Stomach smooth muscle (tissue), 2 donors: ENCODE results near the gene ABCA2.

ENCODE experiments used
- H3K27ac ChIP-seq: one replicate; pipeline ENCODE4 v1.7.0; 2013; ENCODE audit warnings: mild to moderate bottlenecking, low read length, inconsistent platforms
- H3K27me3 ChIP-seq, 2 donors: one replicate each; pipeline ENCODE4 v1.7.0; 2013; ENCODE audit warnings: low read length in 2 of 2; ENCODE audit not compliant: insufficient read depth in 2 of 2, control insufficient read depth in 1 of 2
- H3K36me3 ChIP-seq, 2 donors: one replicate each; pipeline ENCODE4 v1.7.0; 2013; ENCODE audit warnings: low read length in 2 of 2; ENCODE audit not compliant: control insufficient read depth in 2 of 2, insufficient read depth in 2 of 2
- H3K4me1 ChIP-seq: one replicate; pipeline ENCODE4 v1.7.0; 2013; ENCODE audit warnings: low read length; ENCODE audit not compliant: control insufficient read depth, insufficient read depth
- H3K4me3 ChIP-seq, 2 donors: one replicate each; pipeline ENCODE4 v1.7.0; 2013; ENCODE audit warnings: low read length in 2 of 2
- H3K9ac ChIP-seq, 2 donors: one replicate each; pipeline ENCODE4 v1.7.0; 2013; ENCODE audit warnings: low read length in 2 of 2, mild to moderate bottlenecking in 1 of 2
- H3K9me3 ChIP-seq, 2 donors: one replicate each; pipeline ENCODE4 v1.7.0; 2013; ENCODE audit warnings: low read length in 2 of 2; ENCODE audit not compliant: control insufficient read depth in 2 of 2
- donor health status: healthy.
- donor health status: Pancreatic carcinoma.

ABCA2 gene

DNA sequence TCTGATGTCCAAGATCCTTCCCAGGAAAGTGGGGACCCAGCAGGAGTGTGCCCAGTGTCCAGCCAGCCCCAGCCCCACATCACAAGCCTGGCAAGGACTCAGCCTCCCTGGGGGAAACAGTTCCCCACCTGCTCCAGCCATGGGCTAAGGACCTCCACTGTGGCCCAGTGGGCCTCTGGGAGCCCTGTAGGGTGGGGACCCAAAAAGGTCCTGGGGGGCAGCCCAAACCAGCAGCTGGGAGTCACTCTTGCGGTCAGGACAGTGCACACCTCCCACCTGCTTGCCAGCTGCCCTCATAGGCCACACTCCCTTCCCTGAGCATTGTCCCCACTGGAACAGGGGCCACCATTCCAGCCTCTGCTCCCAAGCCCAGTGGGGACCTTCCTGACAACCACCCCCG is 1.7 kb downstream of the ABCA2 start:
- H3K27me3 ChIP-seq = no peaks in the 10 kb centered on the region
- no peaks in the 10 kb centered on the region for H3K36me3 ChIP-seq
- H3K9ac ChIP-seq = no peak overlapping the region
- no peak overlapping the region for H3K27ac ChIP-seq
- no peaks in the 10 kb centered on the region for H3K9me3 ChIP-seq
- H3K4me1 ChIP-seq = peaks cover 33% of the 10 kb centered on the region
- H3K4me3 ChIP-seq = no peak overlapping the region

GRCh38 chr9:137025517-137025966 is 2.5 kb downstream of the ABCA2 start:
- Histone ChIP-seq H3K36me3 (no peaks in the 10 kb centered on the region), H3K27ac (no peak overlapping the region), H3K4me1 (peaks cover 33% of the 10 kb centered on the region), H3K9ac (no peak overlapping the region), H3K4me3 (no peak overlapping the region), H3K27me3 (no peaks in the 10 kb centered on the region), H3K9me3 (no peaks in the 10 kb centered on the region)

DNA sequence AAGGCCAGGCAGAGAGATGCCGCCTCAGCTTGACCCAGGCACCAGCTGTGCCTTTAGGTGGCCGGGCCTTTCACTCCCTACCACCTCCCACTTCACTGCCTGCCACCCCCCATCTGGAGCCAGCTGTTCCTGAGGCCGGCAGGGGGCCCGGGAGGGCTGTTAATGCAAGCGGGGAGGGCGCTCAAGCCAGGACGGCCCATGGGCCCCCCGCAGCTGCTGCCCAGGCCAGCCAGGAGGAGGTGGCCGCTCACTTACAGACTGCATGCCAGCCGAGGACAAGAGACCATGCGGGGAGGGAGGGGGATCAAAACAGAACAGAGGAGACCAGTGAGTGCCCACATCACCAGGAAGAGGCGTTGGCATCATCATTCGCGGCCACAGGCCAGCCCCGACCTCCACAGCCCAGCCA is 4.5 kb downstream of the ABCA2 start:
- Histone ChIP-seq H3K9ac (no peak overlapping the region), H3K36me3 (no peaks in the 10 kb centered on the region), H3K4me3 (no peak overlapping the region), H3K27ac (no peak overlapping the region), H3K4me1 (peaks cover 23% of the 10 kb centered on the region), H3K9me3 (no peaks in the 10 kb centered on the region), H3K27me3 (no peaks in the 10 kb centered on the region)

GRCh38 chr9:137023157-137023556 is 4.9 kb downstream of the ABCA2 start:
- H3K9ac ChIP-seq = no peak overlapping the region

GRCh38 chr9:137022662-137023008 is 5.4 kb downstream of the ABCA2 start:
- H3K9me3 ChIP-seq = no peaks in the 10 kb centered on the region
- H3K27me3 ChIP-seq = no peaks in the 10 kb centered on the region
- H3K4me3 ChIP-seq = no peak overlapping the region
- H3K36me3 ChIP-seq = no peaks in the 10 kb centered on the region
- H3K9ac ChIP-seq = no peak overlapping the region
- peaks cover 20% of the 10 kb centered on the region for H3K4me1 ChIP-seq
- H3K27ac ChIP-seq = no peak overlapping the region

More at GRCh38 chr9:137023157-137023556, 4.9 kb downstream of the ABCA2 start:
- Histone ChIP-seq H3K4me3 (no peak overlapping the region), H3K27ac (no peak overlapping the region), H3K4me1 (peaks cover 20% of the 10 kb centered on the region), H3K27me3 (no peaks in the 10 kb centered on the region), H3K36me3 (no peaks in the 10 kb centered on the region), H3K9me3 (no peaks in the 10 kb centered on the region)

DNA sequence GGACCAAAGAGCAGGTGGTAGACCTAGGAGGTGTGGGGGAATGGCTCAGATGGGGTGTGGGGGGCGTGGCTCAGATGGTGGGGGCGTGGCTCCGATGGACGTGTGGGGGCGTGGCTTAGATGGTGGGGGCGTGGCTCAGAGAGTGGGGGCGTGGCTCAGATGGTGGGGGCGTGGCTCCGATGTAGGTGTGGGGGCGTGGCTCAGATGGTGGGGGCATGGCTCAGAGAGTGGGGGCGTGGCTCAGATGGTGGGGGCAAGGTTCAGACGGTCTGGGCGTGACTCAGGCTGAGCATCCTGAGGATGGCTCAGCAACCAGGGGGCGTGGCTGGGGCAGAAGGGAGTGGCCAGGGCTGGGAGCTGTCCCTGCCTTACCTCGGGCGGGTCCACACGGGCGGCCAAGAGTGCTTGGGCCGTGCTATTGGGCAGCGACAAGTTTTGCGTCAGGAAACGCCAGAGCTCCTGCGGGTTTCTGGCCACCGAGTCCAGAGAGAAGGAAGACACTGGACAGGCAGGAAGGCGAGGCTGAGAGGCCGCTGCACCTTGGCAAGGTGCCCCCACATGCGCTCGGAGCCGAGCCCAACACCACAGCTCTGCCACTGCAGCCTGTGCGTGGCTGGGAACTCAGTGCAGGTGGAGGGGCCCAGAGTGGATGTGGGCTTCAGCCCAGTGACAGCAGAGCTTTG is 5.9 kb downstream of the ABCA2 start:
- no peak overlapping the region for H3K9ac ChIP-seq
- H3K27ac ChIP-seq = no peak overlapping the region
- H3K9me3 ChIP-seq = no peaks in the 10 kb centered on the region
- H3K36me3 ChIP-seq = peaks cover 0 to 2% of the 10 kb centered on the region in 2 donors
- no peak overlapping the region for H3K4me3 ChIP-seq
- H3K27me3 ChIP-seq = no peaks in the 10 kb centered on the region
- H3K4me1 ChIP-seq = peaks cover 15% of the 10 kb centered on the region

DNA sequence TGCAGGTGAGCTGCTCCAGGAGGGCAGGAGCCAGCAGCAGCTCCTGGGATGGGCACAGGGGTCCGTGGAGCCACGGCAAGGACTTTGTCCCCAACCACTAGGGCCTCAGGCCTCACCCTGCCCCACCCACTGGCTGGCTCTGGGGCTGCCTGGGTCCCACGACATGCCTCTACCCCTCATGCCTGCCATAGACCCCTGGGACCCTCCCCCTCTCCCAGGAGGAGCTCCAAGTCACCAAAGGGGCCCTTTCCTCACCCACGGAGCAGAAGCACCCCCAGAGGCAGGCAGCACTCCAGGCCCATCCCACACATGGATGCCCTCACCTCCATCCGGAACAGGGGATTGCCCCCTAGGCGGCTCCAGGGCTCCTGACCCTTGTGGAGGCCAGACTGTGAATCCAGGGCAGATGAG is 6.5 kb downstream of the ABCA2 start:
- H3K27me3 ChIP-seq = no peaks in the 10 kb centered on the region
- peaks cover 0 to 4% of the 10 kb centered on the region in 2 donors for H3K36me3 ChIP-seq
- H3K4me1 ChIP-seq = peaks cover 9% of the 10 kb centered on the region
- H3K9ac ChIP-seq = no peak overlapping the region
- H3K27ac ChIP-seq = no peak overlapping the region
- no peaks in the 10 kb centered on the region for H3K9me3 ChIP-seq
- no peak overlapping the region for H3K4me3 ChIP-seq

- Histone ChIP-seq H3K27ac (no peak overlapping the region), H3K27me3 (no peaks in the 10 kb centered on the region), H3K4me3 (no peak overlapping the region), H3K9me3 (no peaks in the 10 kb centered on the region), H3K4me1 (peaks cover 4% of the 10 kb centered on the region), H3K9ac (no peak overlapping the region), H3K36me3 (peaks cover 3 to 6% of the 10 kb centered on the region in 2 donors)
These were observed 7.1 kb downstream of the ABCA2 start for GRCh38 chr9:137020771-137021567.

- H3K27me3 ChIP-seq = no peaks in the 10 kb centered on the region
These were observed 8.0 kb downstream of the ABCA2 start for GRCh38 chr9:137019891-137020683.

GRCh38 chr9:137018761-137019559 is 9.1 kb downstream of the ABCA2 start:
- H3K4me3 ChIP-seq = no peak overlapping the region
- H3K4me1 ChIP-seq = no peaks in the 10 kb centered on the region
- H3K9me3 ChIP-seq = no peaks in the 10 kb centered on the region
- peaks cover 4 to 9% of the 10 kb centered on the region in 2 donors for H3K36me3 ChIP-seq
- no peak overlapping the region for H3K27ac ChIP-seq
- no peak overlapping the region for H3K9ac ChIP-seq
- H3K27me3 ChIP-seq = no peaks in the 10 kb centered on the region

More at GRCh38 chr9:137019891-137020683, 8.0 kb downstream of the ABCA2 start:
- H3K36me3 ChIP-seq = peaks cover 4 to 8% of the 10 kb centered on the region in 2 donors
- H3K27ac ChIP-seq = no peak overlapping the region
- peaks cover 2% of the 10 kb centered on the region for H3K4me1 ChIP-seq
- no peaks in the 10 kb centered on the region for H3K9me3 ChIP-seq
- no peak overlapping the region for H3K9ac ChIP-seq
- H3K4me3 ChIP-seq = no peak overlapping the region
